T-cell (primary cell): ENCODE data around the gene TNNI3. TPM values are rescaled to one million over a fixed set of nuclear protein-coding genes. Genes with fewer than 3 reads are reported as not detected.
"Not testable (repeated sequence)": the region's sequence is repeated elsewhere in the genome, so short reads cannot be mapped to it uniquely, and the experiment has no call there.

ENCODE experiments used
- ATAC-seq, 4 experiments: fragments of 200-7000 bp in 3 of 4; fragments of 150-1000 bp in 1 of 4; cut with Tn5 transposase; replicated peaks in 1 of 4; 1 replicate in 3 of 4; 2 replicates in 1 of 4; pipeline ENCODE4 v1.10.0; 2021; ENCODE audit warnings: moderate library complexity in 3 of 4, mild to moderate bottlenecking in 2 of 4, moderate number of reproducible peaks in 1 of 4
- CTCF ChIA-PET, 2 donors: fragments of 300-600 bp; sonication (Branson Sonifier 250); formaldehyde crosslinking; loops; one replicate each; lab custom pipeline; 2022; ENCODE audit warnings: antibody characterized with exemption in 2 of 2; lab: Charles Lee
- POLR2A ChIA-PET, 2 donors: fragments of 300-600 bp; sonication (Branson Sonifier 250); formaldehyde crosslinking; loops; one replicate each; lab custom pipeline; 2022; ENCODE audit warnings: antibody characterized with exemption in 2 of 2; lab: Charles Lee
- DNase-seq, 35 experiments: peaks; one replicate each; pipeline versions ENCODE4 v3.0.0 to v3.0.0-alpha.2; 2013 to 2023
- H3K27ac ChIP-seq: one replicate; pipeline ENCODE4 v1.5.1; 2013; ENCODE audit warnings: low read length
- H3K27me3 ChIP-seq, 2 experiments: replicated peaks in 1 of 2; 1 replicate in 1 of 2; 2 replicates in 1 of 2; pipeline versions ENCODE4 v1.6.1 to v1.7.0; 2013; ENCODE audit warnings: low read length in 1 of 2, mixed read lengths in 1 of 2; ENCODE audit not compliant: control insufficient read depth in 2 of 2, insufficient read depth in 2 of 2; ENCODE audit errors: extremely low read depth in 1 of 2
- H3K36me3 ChIP-seq, 2 donors: 1 replicate in 1 of 2; 2 replicates in 1 of 2; pipeline versions ENCODE4 v1.6.1 to v1.7.0; 2013; ENCODE audit warnings: low read length in 1 of 2; ENCODE audit not compliant: control insufficient read depth in 2 of 2, insufficient read depth in 1 of 2; ENCODE audit errors: extremely low read depth in 1 of 2
- H3K4me1 ChIP-seq, 2 experiments: 1 replicate in 1 of 2; 2 replicates in 1 of 2; pipeline versions ENCODE4 v1.6.1 to v1.7.0; 2013; ENCODE audit warnings: low read length in 2 of 2, mixed read lengths in 1 of 2; ENCODE audit not compliant: insufficient read depth in 2 of 2, control insufficient read depth in 1 of 2; ENCODE audit errors: extremely low read depth in 1 of 2
- H3K4me3 ChIP-seq, 2 donors: 1 replicate in 1 of 2; 2 replicates in 1 of 2; pipeline versions ENCODE4 v1.5.1 to v1.7.0; 2013; ENCODE audit warnings: mild to moderate bottlenecking in 2 of 2, low read length in 1 of 2, moderate library complexity in 1 of 2; ENCODE audit not compliant: control insufficient read depth in 1 of 2; ENCODE audit errors: extremely low read depth in 1 of 2
- H3K9me3 ChIP-seq: 2 replicates; pipeline ENCODE4 v1.7.0; 2013
- H3K27ac Mint-ChIP-seq, 2 donors: one replicate each; pipeline ENCODE4 v1.8.0; 2020 to 2021; ENCODE audit warnings: mild to moderate bottlenecking in 2 of 2, mixed read lengths in 2 of 2
- H3K27me3 Mint-ChIP-seq, 2 donors: one replicate each; pipeline ENCODE4 v1.8.0; 2021 to 2022; ENCODE audit warnings: mixed read lengths in 2 of 2
- H3K36me3 Mint-ChIP-seq: one replicate; pipeline ENCODE4 v1.8.0; 2021; ENCODE audit warnings: mixed read lengths
- H3K4me1 Mint-ChIP-seq, 3 donors: one replicate each; pipeline ENCODE4 v1.8.0; 2020 to 2022; ENCODE audit warnings: mixed read lengths in 3 of 3, mild to moderate bottlenecking in 1 of 3
- H3K4me3 Mint-ChIP-seq, 3 donors: one replicate each; pipeline ENCODE4 v1.8.0; 2020 to 2022; ENCODE audit warnings: mild to moderate bottlenecking in 3 of 3, mixed read lengths in 3 of 3, moderate library complexity in 3 of 3
- H3K9me3 Mint-ChIP-seq, 3 donors: one replicate each; pipeline ENCODE4 v1.8.0; 2020 to 2022; ENCODE audit warnings: mixed read lengths in 3 of 3
- WGBS: methylation state at CpG from one replicate; pipeline ENCODE4 v1.1.5; 2013; ENCODE audit warnings: missing lambda C conversion rate; ENCODE audit not compliant: insufficient coverage; 5-methylcytosine and 5-hydroxymethylcytosine counted together
- total RNA-seq, 35 experiments: library from RNA in 6 of 35; stranded (reverse) in 6 of 35; fragments of 120-200 nt in 1 of 35; gene quantifications; one replicate each; pipeline versions ENCODE4 v1.2.1 to v1.2.4 and lab custom pipeline; 2013 to 2026

The TNNI3 gene
- total RNA-seq, 5 donors from 2014 or later (not counting 1 experiment from before 2014, with no cell fraction given): not detected

- ChIA-PET POLR2A (interaction anchor here in 1 of 2 donors (0.6 kb wide), 1 partner anchor 453 kb away, joined by 7 read pairs; no protein-coding TSS in a partner anchor), CTCF (no interaction called here)
- no peaks in the 10 kb centered on the region for H3K9me3 ChIP-seq
- DNase-seq (peak in 2 of 35 experiments; percentile 21 to 45), ATAC-seq (peak; percentile 50 to 64 (median 60))
- Mint-ChIP-seq H3K27ac (no peak overlapping the region), H3K4me1 (peaks cover 15 to 25% (median 25%) of the 10 kb centered on the region in 3 donors), H3K27me3 (peaks cover 72 to 88% of the 10 kb centered on the region in 2 donors), H3K36me3 (no peaks in the 10 kb centered on the region), H3K4me3 (peak overlapping the region in 2 of 3 donors; percentile 46 to 75), H3K9me3 (no peaks in the 10 kb centered on the region)
- peak overlapping the region; percentile 34 to 60 for H3K4me3 ChIP-seq
- no peak overlapping the region for H3K27ac ChIP-seq
- H3K27me3 ChIP-seq: peaks cover 15 to 91% of the 10 kb centered on the region in 2 experiments
- no peaks in the 10 kb centered on the region for H3K36me3 ChIP-seq
- H3K4me1 ChIP-seq: peaks cover 2 to 28% of the 10 kb centered on the region in 2 experiments
- WGBS: 1% methylated on average over 19 of the region's 37 CpGs
Observed at GRCh38 chr19:55173714-55174409, 16.3 kb upstream of the TNNI3 start.

GRCh38 chr19:55173186-55173713, 15.7 kb upstream of the TNNI3 start:
- peaks cover 2 to 23% of the 10 kb centered on the region in 2 experiments for H3K4me1 ChIP-seq
- peaks cover 15 to 91% of the 10 kb centered on the region in 2 experiments for H3K27me3 ChIP-seq
- Mint-ChIP-seq H3K27ac (no peak overlapping the region), H3K4me1 (peaks cover 13 to 19% (median 19%) of the 10 kb centered on the region in 3 donors), H3K4me3 (peak overlapping the region in 2 of 3 donors; percentile 46 to 75), H3K27me3 (peaks cover 72 to 89% of the 10 kb centered on the region in 2 donors), H3K36me3 (no peaks in the 10 kb centered on the region), H3K9me3 (no peaks in the 10 kb centered on the region)
- ATAC-seq: no peak
- ChIA-PET POLR2A (interaction anchor here in 1 of 2 donors (0.6 kb wide), 1 partner anchor 453 kb away, joined by 7 read pairs; no protein-coding TSS in a partner anchor), CTCF (no interaction called here)
- DNase-seq: no peak
- H3K9me3 ChIP-seq: no peaks in the 10 kb centered on the region
- H3K36me3 ChIP-seq: no peaks in the 10 kb centered on the region
- 3% methylated on average over 32 of the region's 32 CpGs for WGBS
- no peak overlapping the region for H3K27ac ChIP-seq
- H3K4me3 ChIP-seq: peak overlapping the region; percentile 34 to 60

GRCh38 chr19:55172741-55173140, 15.2 kb upstream of the TNNI3 start:
- Histone ChIP-seq H3K36me3 (no peaks in the 10 kb centered on the region), H3K4me1 (peaks cover 2 to 23% of the 10 kb centered on the region in 2 experiments), H3K9me3 (no peaks in the 10 kb centered on the region), H3K4me3 (no peak overlapping the region), H3K27ac (no peak overlapping the region), H3K27me3 (peaks cover 15 to 91% of the 10 kb centered on the region in 2 experiments)
- ChIA-PET CTCF (no interaction called here), POLR2A (no interaction called here)
- Mint-ChIP-seq H3K9me3 (no peaks in the 10 kb centered on the region), H3K36me3 (no peaks in the 10 kb centered on the region), H3K4me3 (peak overlapping the region; percentile 39 to 75 (median 41)), H3K27ac (no peak overlapping the region), H3K4me1 (peaks cover 13 to 17% (median 16%) of the 10 kb centered on the region in 3 donors), H3K27me3 (peaks cover 68 to 88% of the 10 kb centered on the region in 2 donors)
- ATAC-seq (no peak), DNase-seq (no peak)
- 0% methylated on average over 1 of the region's 12 CpGs for WGBS

DNA sequence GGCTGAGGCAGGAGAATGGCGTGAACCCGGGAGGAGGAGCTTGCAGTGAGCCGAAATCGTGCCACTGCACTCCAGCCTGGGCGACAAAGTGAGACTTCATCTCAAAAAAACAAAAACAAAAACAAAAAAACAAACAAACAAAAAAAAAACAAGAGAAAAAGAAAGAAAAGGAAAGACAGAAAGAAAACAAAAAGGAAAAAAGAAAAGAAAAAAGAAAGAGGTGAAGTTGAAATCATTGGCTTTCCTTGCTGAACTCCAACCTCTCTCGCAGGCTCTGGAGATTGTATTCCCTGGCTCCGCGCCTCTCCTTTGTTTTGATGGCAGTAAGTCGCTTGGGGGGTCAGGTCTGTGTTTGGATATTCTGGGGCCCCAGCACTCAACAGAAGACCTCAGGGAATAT, 14.8 kb upstream of the TNNI3 start:
- H3K27ac Mint-ChIP-seq, H3K9me3 Mint-ChIP-seq, H3K36me3 ChIP-seq, POLR2A ChIA-PET, ATAC-seq, H3K4me3 ChIP-seq, H3K9me3 ChIP-seq, H3K27ac ChIP-seq, H3K36me3 Mint-ChIP-seq, DNase-seq: not testable (repeated sequence)
- H3K4me1 ChIP-seq: peaks cover 2 to 26% of the 10 kb centered on the region in 2 experiments
- H3K27me3 ChIP-seq: peaks cover 15 to 91% of the 10 kb centered on the region in 2 experiments
- Mint-ChIP-seq H3K27me3 (peaks cover 65 to 88% of the 10 kb centered on the region in 2 donors), H3K4me3 (peak overlapping the region in 2 of 3 donors; percentile 41 to 75), H3K4me1 (peaks cover 13 to 19% (median 17%) of the 10 kb centered on the region in 3 donors)
- WGBS: no CpG with 5 or more reads among the region's 9 CpGs
- CTCF ChIA-PET: interaction anchor here in 1 of 2 donors (0.7 kb wide), 1 partner anchor 11 kb away, joined by 3 read pairs; no protein-coding TSS in a partner anchor

DNA sequence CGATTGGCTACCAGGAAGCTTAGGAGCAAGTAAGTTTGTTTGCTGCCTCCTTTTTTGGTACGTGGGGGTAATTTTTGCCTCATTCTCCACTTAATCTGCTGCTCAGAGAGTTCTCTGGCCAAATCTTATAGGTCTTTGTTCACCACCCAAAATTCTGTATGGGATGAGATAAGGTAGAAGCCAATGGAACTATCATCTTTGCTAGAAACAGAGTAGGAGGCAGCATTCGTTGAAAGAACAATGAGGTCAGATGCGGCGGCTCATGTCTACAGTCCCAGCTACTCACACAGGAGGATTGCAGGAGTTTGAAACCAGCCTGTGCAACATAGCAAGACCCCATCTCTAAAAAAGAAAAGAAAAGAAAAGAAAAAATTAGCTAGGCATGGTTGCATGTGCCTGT, 13.9 kb upstream of the TNNI3 start:
- Mint-ChIP-seq H3K36me3 (no peaks in the 10 kb centered on the region), H3K4me1 (peaks cover 21 to 27% (median 25%) of the 10 kb centered on the region in 3 donors), H3K27me3 (peaks cover 68 to 88% of the 10 kb centered on the region in 2 donors), H3K4me3 (peak overlapping the region in 1 of 3 donors; percentile 75), H3K9me3 (no peaks in the 10 kb centered on the region), H3K27ac (peak overlapping the region in 1 of 2 donors; percentile 46)
- ChIA-PET CTCF (interaction anchor here in 1 of 2 donors (0.6 kb wide), 1 partner anchor 453 kb away, joined by 4 read pairs; the partner anchor contains the start of gene ZNF784), POLR2A (no interaction called here)
- Histone ChIP-seq H3K4me3 (no peak overlapping the region), H3K36me3 (no peaks in the 10 kb centered on the region), H3K27me3 (peaks cover 12 to 91% of the 10 kb centered on the region in 2 experiments), H3K27ac (no peak overlapping the region), H3K9me3 (no peaks in the 10 kb centered on the region), H3K4me1 (peaks cover 2 to 35% of the 10 kb centered on the region in 2 experiments)
- ATAC-seq (no peak), DNase-seq (no peak)
- no CpG with 5 or more reads among the region's 5 CpGs for WGBS

DNA sequence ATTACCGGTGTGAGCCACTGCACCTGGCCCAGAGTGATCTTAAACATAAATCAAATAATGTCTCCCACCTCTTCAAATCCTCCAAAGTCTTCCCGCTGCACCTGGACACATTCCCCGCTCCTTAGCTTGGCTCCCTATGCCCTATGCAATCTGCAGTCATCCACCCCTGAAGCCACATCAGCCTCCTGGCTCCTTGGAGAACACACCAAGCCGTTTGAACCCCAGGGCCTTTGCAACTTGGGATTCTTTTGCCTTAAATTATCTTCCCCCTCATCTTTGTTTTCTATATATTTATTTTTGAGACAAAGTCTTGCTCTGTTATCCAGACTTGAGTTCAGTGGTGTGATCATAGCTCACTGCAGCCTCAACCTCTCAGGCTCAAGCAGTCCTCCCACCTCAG, 11.6 kb upstream of the TNNI3 start:
- H3K9me3 ChIP-seq: no peaks in the 10 kb centered on the region
- H3K4me1 ChIP-seq: peaks cover 2 to 35% of the 10 kb centered on the region in 2 experiments
- H3K36me3 ChIP-seq: no peaks in the 10 kb centered on the region
- H3K27ac ChIP-seq: no peak overlapping the region
- 76% methylated on average over 3 of the region's 4 CpGs for WGBS
- H3K4me3 ChIP-seq: no peak overlapping the region
- peaks cover 15 to 93% of the 10 kb centered on the region in 2 experiments for H3K27me3 ChIP-seq
- ChIA-PET CTCF (no interaction called here), POLR2A (no interaction called here)
- DNase-seq (no peak), ATAC-seq (no peak)
- Mint-ChIP-seq H3K36me3 (no peaks in the 10 kb centered on the region), H3K27me3 (peaks cover 64 to 81% of the 10 kb centered on the region in 2 donors), H3K4me3 (no peak overlapping the region), H3K4me1 (peaks cover 22 to 28% (median 26%) of the 10 kb centered on the region in 3 donors), H3K27ac (no peak overlapping the region), H3K9me3 (no peaks in the 10 kb centered on the region)
